B cell (primary cell): ENCODE results near the gene ADAMTS2.

Source experiments
- CTCF ChIP-seq: fragments of 200-600 bp; IDR thresholded peaks from one replicate; pipeline ENCODE4 v1.8.0; 2022; ENCODE audit warnings: antibody characterized with exemption, mild to moderate bottlenecking
- EZH2 ChIP-seq: IDR thresholded peaks from 2 replicates; pipeline ENCODE4 v1.6.1; 2012; ENCODE audit warnings: borderline replicate concordance, low read depth, mild to moderate bottlenecking, moderate library complexity, low read length; ENCODE audit not compliant: insufficient read depth, poor library complexity, severe bottlenecking

GRCh38 chr5:179229331-179229831 lies 115.9 kb downstream of the ADAMTS2 start:
- TF ChIP-seq CTCF: no peak
- no peak for TF ChIP-seq EZH2
